Endothelial cell of umbilical vein (primary cell): ENCODE results near the gene ACBD7.

Experiments used
- CTCF ChIP-seq, 2 donors: IDR thresholded peaks; 1 replicate in 1 of 2; 2 replicates in 1 of 2; pipeline ENCODE4 v1.5.1; 2011; ENCODE audit warnings: low read length in 2 of 2, mild to moderate bottlenecking in 2 of 2, moderate library complexity in 2 of 2, control low read depth in 1 of 2, inconsistent platforms in 1 of 2, low read depth in 1 of 2; ENCODE audit not compliant: insufficient read depth in 1 of 2; ENCODE audit errors: extremely low read depth in 1 of 2
- EZH2 ChIP-seq: IDR thresholded peaks from 2 replicates; pipeline ENCODE4 v1.6.1; 2012; ENCODE audit warnings: borderline replicate concordance, low read depth, mild to moderate bottlenecking, moderate library complexity, low read length, inconsistent platforms; ENCODE audit not compliant: severe bottlenecking
- MYC ChIP-seq: IDR thresholded peaks from one replicate; pipeline ENCODE4 v1.6.1; 2011; ENCODE audit warnings: mild to moderate bottlenecking, low read depth, low read length
- POLR2A ChIP-seq: IDR thresholded peaks from 2 replicates; pipeline ENCODE4 v1.6.1; 2012; ENCODE audit warnings: low read depth, mild to moderate bottlenecking, control low read depth, low read length

GRCh38 chr10:15120523-15120922 lies 31.9 kb upstream of the ACBD7 start:
- TF ChIP-seq POLR2A: no peak
- TF ChIP-seq CTCF (IDR thresholded peaks at IDR 0.05; ENCODE audit: extremely low read depth in 1 of 2, insufficient read depth in 1 of 2, low read depth in 1 of 2, low read length in 2 of 2): no peak
- TF ChIP-seq EZH2: no peak
- TF ChIP-seq MYC: no peak
